ENCODE data around the gene ANLN. TPM values are rescaled to one million over a fixed set of nuclear protein-coding genes. Genes with fewer than 3 reads are reported as not detected.

Gene ANLN
- total RNA-seq, 4 donors from 2014 or later, result 0.73 to 1.8 (median 1.3) TPM

- no peaks in the 10 kb centered on the region for H3K36me3 ChIP-seq
- ATAC-seq (no peak), DNase-seq (no peak)
- no peaks in the 10 kb centered on the region for H3K4me1 ChIP-seq
- H3K9me3 ChIP-seq, result no peaks in the 10 kb centered on the region
- TF ChIP-seq CTCF (IDR thresholded peaks at IDR 0.05 in 4 of 5, conservative IDR thresholded peaks at IDR 0.05 in 1 of 5) (no peak), POLR2A (IDR thresholded peaks at IDR 0.05) (no peak)
- no peaks in the 10 kb centered on the region for H3K27me3 ChIP-seq
- in situ Hi-C loops (cut with MboI; ENCODE audit: low sequenced_read_pairs in 4 of 4), result no loop called here
- H3K27ac ChIP-seq, result no peak overlapping the region
- H3K4me3 ChIP-seq, result no peak overlapping the region
- intact Hi-C loops (cut with DNase I; ENCODE audit: low total_unique reads), result no loop called here
Measured at GRCh38 chr7:36439624-36440023, 50.0 kb downstream of the ANLN start.

- Histone ChIP-seq H3K27me3 (no peaks in the 10 kb centered on the region), H3K4me1 (no peaks in the 10 kb centered on the region), H3K36me3 (no peaks in the 10 kb centered on the region), H3K9me3 (no peaks in the 10 kb centered on the region), H3K4me3 (no peak overlapping the region), H3K27ac (no peak overlapping the region)
- TF ChIP-seq CTCF (IDR thresholded peaks at IDR 0.05 in 4 of 5, conservative IDR thresholded peaks at IDR 0.05 in 1 of 5) (peak in 3 of 5 experiments; percentile 6 to 19 (median 15)), POLR2A (IDR thresholded peaks at IDR 0.05) (no peak)
- intact Hi-C loops (cut with DNase I; ENCODE audit: low total_unique reads), result no loop called here
- in situ Hi-C loops (cut with MboI; ENCODE audit: low sequenced_read_pairs in 4 of 4), result no loop called here
- ATAC-seq (no peak), DNase-seq (no peak)
Measured at GRCh38 chr7:36440880-36441279, 51.2 kb downstream of the ANLN start.

- in situ Hi-C loops (cut with MboI; ENCODE audit: low sequenced_read_pairs in 4 of 4) (no loop called here), intact Hi-C loops (cut with DNase I; ENCODE audit: low total_unique reads) (no loop called here)
- no peak overlapping the region for H3K27ac ChIP-seq
- no peaks in the 10 kb centered on the region for H3K4me1 ChIP-seq
- no peaks in the 10 kb centered on the region for H3K36me3 ChIP-seq
- DNase-seq (no peak), ATAC-seq (no peak)
- H3K27me3 ChIP-seq, result no peaks in the 10 kb centered on the region
- no peak for TF ChIP-seq POLR2A (IDR thresholded peaks at IDR 0.05)
- TF ChIP-seq CTCF (IDR thresholded peaks at IDR 0.05 in 4 of 5, conservative IDR thresholded peaks at IDR 0.05 in 1 of 5), result no peak
- no peaks in the 10 kb centered on the region for H3K9me3 ChIP-seq
- H3K4me3 ChIP-seq, result no peak overlapping the region
Measured at GRCh38 chr7:36441344-36442022, 51.8 kb downstream of the ANLN start.

GRCh38 chr7:36448781-36449379 lies 59.2 kb downstream of the ANLN start:
- no peak overlapping the region for H3K27ac ChIP-seq
- intact Hi-C loops (cut with DNase I; ENCODE audit: low total_unique reads) (no loop called here), in situ Hi-C loops (cut with MboI; ENCODE audit: low sequenced_read_pairs in 4 of 4) (no loop called here)
- H3K36me3 ChIP-seq, result no peaks in the 10 kb centered on the region
- H3K27me3 ChIP-seq, result no peaks in the 10 kb centered on the region
- H3K9me3 ChIP-seq, result no peaks in the 10 kb centered on the region
- H3K4me1 ChIP-seq, result no peaks in the 10 kb centered on the region
- no peak overlapping the region for H3K4me3 ChIP-seq
- no peak for TF ChIP-seq CTCF (IDR thresholded peaks at IDR 0.05 in 4 of 5, conservative IDR thresholded peaks at IDR 0.05 in 1 of 5)
- TF ChIP-seq POLR2A (IDR thresholded peaks at IDR 0.05), result no peak
- no peak for DNase-seq
- no peak for ATAC-seq
